Measurements from ENCODE around the gene SUDS3.
"Not testable (repeated sequence)": the region's sequence is repeated elsewhere in the genome, so short reads cannot be mapped to it uniquely, and the experiment has no call there.

The SUDS3 gene

DNA sequence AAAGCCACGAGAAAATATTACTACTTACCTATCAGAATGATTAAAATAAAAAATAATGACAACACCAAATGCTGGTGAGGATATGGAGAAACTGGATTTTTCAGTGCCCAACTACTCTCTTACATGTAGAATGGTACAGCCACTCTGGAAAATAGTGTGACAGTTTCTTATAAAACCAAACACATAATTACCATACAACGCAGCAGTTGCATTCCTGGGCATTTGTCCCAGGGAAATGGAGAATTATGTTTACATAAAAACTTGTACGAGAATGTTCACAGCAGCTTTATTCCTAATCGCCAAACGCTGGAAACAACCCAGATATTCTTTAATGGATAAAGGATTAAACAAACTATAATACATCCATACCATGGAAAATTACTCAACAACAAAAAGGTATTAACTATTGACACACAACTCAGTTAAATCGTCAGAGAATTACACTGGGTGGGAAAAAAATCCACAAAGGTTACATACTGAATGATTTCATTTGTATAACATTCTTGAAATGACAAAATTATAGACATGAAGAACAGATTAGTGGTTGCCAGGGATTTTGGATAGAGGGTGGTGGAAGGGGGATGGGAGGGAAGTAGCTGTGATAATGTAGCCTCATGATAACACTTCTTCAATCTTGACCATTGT is 39.0 kb upstream of the SUDS3 start:
- H3K4me1 ChIP-seq (ENCODE audit: control insufficient read depth, insufficient read depth, low read length) = no peaks in the 10 kb centered on the region
- no peak overlapping the region for H3K27ac ChIP-seq (ENCODE audit: insufficient read depth, low read depth, low read length, poor library complexity, severe bottlenecking)
- H3K4me3 ChIP-seq (ENCODE audit: insufficient read depth, low read depth, low read length) = no peak overlapping the region
- 97 to 100% methylated on average over 1 to 4 of the region's 6 CpGs for WGBS, 2 experiments
- no peaks in the 10 kb centered on the region for H3K36me3 ChIP-seq (ENCODE audit: control insufficient read depth, insufficient read depth, low read length)
- H3K27me3 ChIP-seq (ENCODE audit: control insufficient read depth, insufficient read depth, low read length, poor library complexity, severe bottlenecking) = no peaks in the 10 kb centered on the region
- H3K9me3 ChIP-seq (ENCODE audit: control insufficient read depth, low read length) = no peaks in the 10 kb centered on the region

DNA sequence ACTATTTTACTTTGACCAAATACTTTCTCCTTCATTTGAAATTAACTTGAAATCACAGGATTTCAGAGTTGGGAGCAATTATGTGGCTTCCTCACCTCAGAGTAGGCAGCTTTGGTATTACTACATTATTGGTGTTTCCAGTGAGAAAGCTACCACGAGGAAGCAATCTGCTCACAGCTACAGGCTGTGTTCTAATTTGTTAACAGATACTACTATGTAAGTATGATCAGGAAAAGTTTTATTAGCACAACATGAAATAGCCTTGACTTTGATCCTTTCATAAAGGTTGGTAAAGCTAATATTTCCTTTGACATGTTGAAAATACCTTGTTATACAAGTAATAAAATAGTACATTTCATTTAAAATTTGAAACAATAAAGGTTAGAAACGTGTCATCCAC is 34.3 kb upstream of the SUDS3 start:
- Histone ChIP-seq H3K27me3 (ENCODE audit: control insufficient read depth, insufficient read depth, low read length, poor library complexity, severe bottlenecking) (no peaks in the 10 kb centered on the region), H3K4me1 (ENCODE audit: control insufficient read depth, insufficient read depth, low read length) (no peaks in the 10 kb centered on the region)

DNA sequence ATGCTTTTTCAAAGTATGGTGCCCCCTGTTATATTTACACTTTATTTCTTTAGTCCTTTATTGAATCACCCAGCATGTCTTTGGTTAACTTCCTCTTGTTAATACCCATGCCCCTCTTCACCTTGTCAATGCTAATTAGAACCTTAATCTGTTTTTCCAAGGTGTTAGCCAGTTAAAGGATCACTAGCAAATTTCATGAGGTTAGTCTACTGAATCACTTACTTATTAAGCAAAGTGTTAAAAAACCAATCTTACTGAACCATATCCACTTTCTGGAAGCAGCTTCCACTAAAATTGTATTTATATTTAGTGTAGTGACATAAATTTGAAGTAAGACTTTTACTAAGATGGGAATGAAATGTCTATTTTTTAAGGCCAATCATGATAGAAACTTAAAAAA is 31.5 kb upstream of the SUDS3 start:
- H3K9me3 ChIP-seq (ENCODE audit: control insufficient read depth, low read length) = no peaks in the 10 kb centered on the region
- no peak overlapping the region for H3K4me3 ChIP-seq (ENCODE audit: insufficient read depth, low read depth, low read length)
- H3K36me3 ChIP-seq (ENCODE audit: control insufficient read depth, insufficient read depth, low read length) = no peaks in the 10 kb centered on the region
- H3K4me1 ChIP-seq (ENCODE audit: control insufficient read depth, insufficient read depth, low read length) = no peaks in the 10 kb centered on the region
- H3K27ac ChIP-seq (ENCODE audit: insufficient read depth, low read depth, low read length, poor library complexity, severe bottlenecking) = no peak overlapping the region
- H3K27me3 ChIP-seq (ENCODE audit: control insufficient read depth, insufficient read depth, low read length, poor library complexity, severe bottlenecking) = no peaks in the 10 kb centered on the region

More for the DNA sequence above, 34.3 kb upstream of the SUDS3 start:
- Histone ChIP-seq H3K4me3 (ENCODE audit: insufficient read depth, low read depth, low read length) (no peak overlapping the region), H3K36me3 (ENCODE audit: control insufficient read depth, insufficient read depth, low read length) (no peaks in the 10 kb centered on the region), H3K9me3 (ENCODE audit: control insufficient read depth, low read length) (no peaks in the 10 kb centered on the region), H3K27ac (ENCODE audit: insufficient read depth, low read depth, low read length, poor library complexity, severe bottlenecking) (no peak overlapping the region)
- WGBS, 2 experiments = 80 to 81% methylated on average over 1 to 2 of the region's 2 CpGs

GRCh38 chr12:118345355-118345754 is 31.0 kb upstream of the SUDS3 start:
- WGBS, 2 experiments = 81 to 94% methylated on average over 1 of the region's 1 CpG
- Histone ChIP-seq H3K4me1 (ENCODE audit: control insufficient read depth, insufficient read depth, low read length) (no peaks in the 10 kb centered on the region), H3K36me3 (ENCODE audit: control insufficient read depth, insufficient read depth, low read length) (no peaks in the 10 kb centered on the region), H3K9me3 (ENCODE audit: control insufficient read depth, low read length) (no peaks in the 10 kb centered on the region), H3K27me3 (ENCODE audit: control insufficient read depth, insufficient read depth, low read length, poor library complexity, severe bottlenecking) (no peaks in the 10 kb centered on the region), H3K27ac (ENCODE audit: insufficient read depth, low read depth, low read length, poor library complexity, severe bottlenecking) (no peak overlapping the region), H3K4me3 (ENCODE audit: insufficient read depth, low read depth, low read length) (no peak overlapping the region)

DNA sequence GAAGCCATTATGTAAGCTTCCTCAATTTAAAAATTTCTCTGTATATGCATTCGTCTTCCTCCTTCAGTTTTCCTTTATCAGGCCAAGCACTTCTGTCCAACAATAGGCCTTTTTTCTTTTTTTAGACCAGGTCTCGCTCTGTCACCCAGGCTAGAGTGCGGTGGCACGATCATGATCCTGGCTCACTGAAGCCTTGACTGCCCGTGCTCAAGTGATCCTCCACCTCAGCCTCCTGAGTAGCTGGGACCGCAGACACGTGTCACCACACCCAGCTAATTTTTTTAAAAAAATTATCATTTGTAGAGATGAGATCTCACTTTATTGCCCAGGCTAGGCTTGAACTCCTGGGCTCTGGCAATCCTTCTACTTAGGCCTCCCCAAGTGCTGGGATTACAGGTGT is 29.5 kb upstream of the SUDS3 start:
- no peaks in the 10 kb centered on the region for H3K4me1 ChIP-seq (ENCODE audit: control insufficient read depth, insufficient read depth, low read length)
- H3K9me3 ChIP-seq (ENCODE audit: control insufficient read depth, low read length) = no peaks in the 10 kb centered on the region
- WGBS, 2 experiments = 89 to 93% methylated on average over 5 to 7 of the region's 7 CpGs
- H3K27ac ChIP-seq (ENCODE audit: insufficient read depth, low read depth, low read length, poor library complexity, severe bottlenecking) = no peak overlapping the region
- no peaks in the 10 kb centered on the region for H3K27me3 ChIP-seq (ENCODE audit: control insufficient read depth, insufficient read depth, low read length, poor library complexity, severe bottlenecking)
- H3K4me3 ChIP-seq (ENCODE audit: insufficient read depth, low read depth, low read length) = no peak overlapping the region
- H3K36me3 ChIP-seq (ENCODE audit: control insufficient read depth, insufficient read depth, low read length) = no peaks in the 10 kb centered on the region

- H3K9me3 ChIP-seq (ENCODE audit: control insufficient read depth, low read length) = no peaks in the 10 kb centered on the region
- H3K27me3 ChIP-seq (ENCODE audit: control insufficient read depth, insufficient read depth, low read length, poor library complexity, severe bottlenecking) = no peaks in the 10 kb centered on the region
- no peak overlapping the region for H3K4me3 ChIP-seq (ENCODE audit: insufficient read depth, low read depth, low read length)
- H3K36me3 ChIP-seq (ENCODE audit: control insufficient read depth, insufficient read depth, low read length) = no peaks in the 10 kb centered on the region
- 91 to 99% methylated on average over 2 of the region's 2 CpGs for WGBS, 2 experiments
- no peaks in the 10 kb centered on the region for H3K4me1 ChIP-seq (ENCODE audit: control insufficient read depth, insufficient read depth, low read length)
- H3K27ac ChIP-seq (ENCODE audit: insufficient read depth, low read depth, low read length, poor library complexity, severe bottlenecking) = no peak overlapping the region
These were observed 28.4 kb upstream of the SUDS3 start for GRCh38 chr12:118347916-118348315.

DNA sequence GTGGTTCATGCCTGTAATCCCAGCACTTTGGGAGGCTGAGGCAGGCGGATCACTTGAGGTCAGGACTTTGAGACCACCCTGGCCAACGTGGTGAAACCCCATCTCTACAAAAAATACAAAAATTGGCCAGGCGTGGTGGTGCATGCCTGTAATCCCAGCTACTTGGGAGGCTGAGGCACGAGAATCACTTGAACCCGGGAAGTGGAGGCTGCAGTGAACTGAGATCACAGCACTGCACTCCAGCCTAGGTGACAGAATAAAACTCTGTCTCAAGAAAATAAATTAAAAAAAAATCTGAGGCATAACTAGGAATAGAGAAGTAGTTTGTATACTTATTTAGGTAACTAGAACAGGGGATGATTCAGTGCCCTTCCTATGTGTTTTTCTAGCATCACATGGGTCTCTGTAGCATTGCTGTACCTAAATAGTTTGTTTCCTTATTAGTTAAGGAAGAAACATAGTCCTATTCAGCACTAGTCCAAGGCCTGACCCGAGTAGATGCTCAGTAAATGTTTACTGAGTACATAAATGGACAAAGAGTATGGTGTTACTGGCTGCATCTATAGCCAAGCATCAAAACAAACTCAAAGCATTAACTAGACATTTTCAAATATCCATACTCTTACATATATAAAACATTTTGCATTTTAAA is 25.3 kb upstream of the SUDS3 start:
- Histone ChIP-seq H3K27ac (ENCODE audit: insufficient read depth, low read depth, low read length, poor library complexity, severe bottlenecking) (no peak overlapping the region), H3K27me3 (ENCODE audit: control insufficient read depth, insufficient read depth, low read length, poor library complexity, severe bottlenecking) (no peaks in the 10 kb centered on the region), H3K36me3 (ENCODE audit: control insufficient read depth, insufficient read depth, low read length) (no peaks in the 10 kb centered on the region), H3K4me1 (ENCODE audit: control insufficient read depth, insufficient read depth, low read length) (no peaks in the 10 kb centered on the region), H3K4me3 (ENCODE audit: insufficient read depth, low read depth, low read length) (no peak overlapping the region), H3K9me3 (ENCODE audit: control insufficient read depth, low read length) (no peaks in the 10 kb centered on the region)
- 92 to 93% methylated on average over 6 of the region's 6 CpGs for WGBS, 2 experiments

DNA sequence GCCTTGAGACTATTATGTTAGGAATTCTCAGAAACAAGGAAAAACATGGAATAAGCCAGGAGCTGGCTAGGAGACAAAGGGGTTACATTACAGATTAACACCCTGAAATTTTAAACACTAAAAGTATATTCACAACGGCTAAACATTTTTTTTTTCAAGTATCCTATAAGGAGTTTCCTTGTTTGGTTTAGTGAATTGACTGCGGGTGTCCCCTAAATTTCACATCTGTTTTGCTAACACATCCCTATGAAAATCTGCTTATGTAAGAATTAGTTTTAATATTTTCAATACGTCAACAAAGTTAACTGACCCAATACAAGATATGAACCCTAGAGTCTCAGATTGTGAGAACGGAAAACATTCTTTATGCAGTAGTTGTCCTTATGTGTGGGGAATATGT is 22.6 kb upstream of the SUDS3 start:
- no peaks in the 10 kb centered on the region for H3K27me3 ChIP-seq (ENCODE audit: control insufficient read depth, insufficient read depth, low read length, poor library complexity, severe bottlenecking)
- H3K4me3 ChIP-seq (ENCODE audit: insufficient read depth, low read depth, low read length) = no peak overlapping the region
- 88% methylated on average over 1 of the region's 4 CpGs; no CpG with 5 or more reads in 1 of the 2 experiments for WGBS, 2 experiments
- no peaks in the 10 kb centered on the region for H3K9me3 ChIP-seq (ENCODE audit: control insufficient read depth, low read length)
- no peaks in the 10 kb centered on the region for H3K36me3 ChIP-seq (ENCODE audit: control insufficient read depth, insufficient read depth, low read length)
- H3K27ac ChIP-seq (ENCODE audit: insufficient read depth, low read depth, low read length, poor library complexity, severe bottlenecking) = no peak overlapping the region
- no peaks in the 10 kb centered on the region for H3K4me1 ChIP-seq (ENCODE audit: control insufficient read depth, insufficient read depth, low read length)

GRCh38 chr12:118354503-118354902 is 21.9 kb upstream of the SUDS3 start:
- not testable (repeated sequence) for H3K27ac ChIP-seq (ENCODE audit: insufficient read depth, low read depth, low read length, poor library complexity, severe bottlenecking)

DNA sequence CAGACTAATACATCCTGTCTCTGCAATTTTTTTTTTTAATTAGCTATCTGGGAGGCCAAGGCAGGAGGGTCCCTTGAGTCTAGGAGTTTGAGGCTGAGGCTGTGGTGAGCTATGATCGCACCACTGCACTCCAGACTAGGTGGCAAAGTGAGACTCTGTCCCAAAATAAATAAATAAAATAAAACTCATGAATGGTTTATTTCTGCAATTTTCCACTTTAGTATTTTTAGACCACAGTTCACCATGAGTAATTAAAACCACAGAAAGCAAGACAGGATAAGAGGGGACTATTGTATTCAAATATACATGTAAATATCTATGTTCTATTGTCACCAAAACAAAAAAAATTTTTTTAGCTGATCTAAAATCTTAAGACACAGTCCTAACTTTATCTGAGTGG is 21.5 kb upstream of the SUDS3 start:
- no CpG with 5 or more reads among the region's 1 CpG for WGBS, 2 experiments
- H3K36me3 ChIP-seq (ENCODE audit: control insufficient read depth, insufficient read depth, low read length) = no peaks in the 10 kb centered on the region

More at GRCh38 chr12:118354503-118354902, 21.9 kb upstream of the SUDS3 start:
- H3K36me3 ChIP-seq (ENCODE audit: control insufficient read depth, insufficient read depth, low read length); H3K9me3 ChIP-seq (ENCODE audit: control insufficient read depth, low read length); H3K4me1 ChIP-seq (ENCODE audit: control insufficient read depth, insufficient read depth, low read length); H3K27me3 ChIP-seq (ENCODE audit: control insufficient read depth, insufficient read depth, low read length, poor library complexity, severe bottlenecking); H3K4me3 ChIP-seq (ENCODE audit: insufficient read depth, low read depth, low read length): not testable (repeated sequence)
- 89% methylated on average over 4 of the region's 4 CpGs for WGBS, 2 experiments

More for the DNA sequence above, 21.5 kb upstream of the SUDS3 start:
- no peak overlapping the region for H3K27ac ChIP-seq (ENCODE audit: insufficient read depth, low read depth, low read length, poor library complexity, severe bottlenecking)
- H3K27me3 ChIP-seq (ENCODE audit: control insufficient read depth, insufficient read depth, low read length, poor library complexity, severe bottlenecking) = no peaks in the 10 kb centered on the region
- H3K4me1 ChIP-seq (ENCODE audit: control insufficient read depth, insufficient read depth, low read length) = no peaks in the 10 kb centered on the region
- no peak overlapping the region for H3K4me3 ChIP-seq (ENCODE audit: insufficient read depth, low read depth, low read length)
- H3K9me3 ChIP-seq (ENCODE audit: control insufficient read depth, low read length) = no peaks in the 10 kb centered on the region
